NCI-H524 (cell line): ENCODE data around the gene GLI1.
"Not testable (repeated sequence)": the region's sequence is repeated elsewhere in the genome, so short reads cannot be mapped to it uniquely, and the experiment has no call there.

ENCODE experiments used
- DNase-seq, 2 experiments: peaks; one replicate each; lab custom pipeline; 2025; lab: John Stamatoyannopoulos, UW

GLI1 gene

DNA sequence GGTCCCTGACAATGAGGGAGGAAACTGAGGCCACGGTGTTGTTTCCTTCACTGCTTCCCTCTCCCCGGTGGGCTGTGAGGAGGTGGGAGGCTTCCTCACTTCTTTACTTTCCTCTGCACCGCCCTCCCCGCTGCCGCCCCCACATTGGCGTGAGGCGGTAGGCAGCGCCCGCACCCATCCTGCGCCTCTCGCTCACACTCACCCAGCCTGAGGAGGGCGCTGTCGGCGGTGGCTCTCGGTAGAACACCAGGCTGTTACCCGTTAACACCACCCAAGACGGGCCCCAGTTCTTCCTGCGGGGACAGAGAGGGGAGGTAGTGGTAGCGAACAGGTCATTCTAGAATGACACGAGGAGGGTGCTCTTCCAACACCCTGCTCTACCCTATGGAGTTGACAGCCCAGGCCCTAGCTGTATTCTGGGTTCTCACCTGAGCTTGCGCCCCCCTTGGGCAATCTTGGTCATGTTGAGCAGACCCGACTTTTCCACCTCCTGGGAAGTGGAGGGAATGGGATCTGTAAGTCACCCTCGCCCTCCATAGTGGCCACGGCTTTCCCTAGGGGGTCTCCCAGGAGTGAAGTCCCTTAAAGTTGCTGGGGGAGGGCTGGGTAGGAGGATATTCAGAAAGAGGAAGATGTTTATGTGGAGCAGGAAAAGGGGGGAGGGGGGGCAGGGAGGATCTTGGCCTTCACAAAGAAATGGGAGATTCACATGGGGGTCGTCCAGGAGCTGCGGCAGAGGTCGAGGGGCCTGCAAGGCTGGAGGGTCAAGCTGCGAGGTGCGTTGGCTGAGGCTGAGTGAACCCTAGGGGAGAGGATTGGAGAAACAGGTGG lies 16.8 kb downstream of the GLI1 start:
- DNase-seq: no peak

DNA sequence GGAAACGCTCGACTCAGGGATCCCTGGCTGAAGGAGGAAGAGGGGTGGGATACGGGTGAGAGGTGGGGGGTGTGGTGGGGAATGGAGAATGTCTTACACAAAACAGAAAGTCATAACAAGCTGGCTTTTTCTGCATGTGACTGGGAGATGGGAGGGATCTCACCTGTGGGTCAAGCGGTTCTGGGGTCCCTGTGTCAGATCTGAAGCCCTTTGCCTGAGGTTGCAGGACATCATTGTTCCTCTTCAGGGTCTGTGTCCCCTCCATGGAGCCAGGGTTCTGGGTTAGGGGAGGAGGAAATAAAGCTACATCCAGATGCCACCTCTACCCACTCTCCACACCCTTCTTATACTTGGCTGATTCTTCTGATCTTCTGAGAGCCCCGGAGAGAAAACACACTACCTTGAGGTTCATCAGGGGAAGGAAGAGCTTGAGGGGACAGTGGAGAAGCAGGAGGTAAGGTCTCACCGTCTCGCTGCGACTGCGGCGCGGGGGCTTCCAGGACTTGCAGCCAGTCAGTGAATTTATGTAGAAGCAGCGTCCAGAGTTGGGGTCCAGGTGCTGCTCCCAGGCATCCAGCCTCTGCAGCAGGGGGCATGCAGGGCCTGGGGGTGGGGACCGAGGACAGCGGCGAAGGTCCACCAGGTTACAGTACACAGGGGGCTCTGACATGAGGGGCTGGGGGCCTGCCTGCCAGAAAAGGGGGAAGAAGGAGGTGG lies 17.6 kb downstream of the GLI1 start:
- DNase-seq: no peak

DNA sequence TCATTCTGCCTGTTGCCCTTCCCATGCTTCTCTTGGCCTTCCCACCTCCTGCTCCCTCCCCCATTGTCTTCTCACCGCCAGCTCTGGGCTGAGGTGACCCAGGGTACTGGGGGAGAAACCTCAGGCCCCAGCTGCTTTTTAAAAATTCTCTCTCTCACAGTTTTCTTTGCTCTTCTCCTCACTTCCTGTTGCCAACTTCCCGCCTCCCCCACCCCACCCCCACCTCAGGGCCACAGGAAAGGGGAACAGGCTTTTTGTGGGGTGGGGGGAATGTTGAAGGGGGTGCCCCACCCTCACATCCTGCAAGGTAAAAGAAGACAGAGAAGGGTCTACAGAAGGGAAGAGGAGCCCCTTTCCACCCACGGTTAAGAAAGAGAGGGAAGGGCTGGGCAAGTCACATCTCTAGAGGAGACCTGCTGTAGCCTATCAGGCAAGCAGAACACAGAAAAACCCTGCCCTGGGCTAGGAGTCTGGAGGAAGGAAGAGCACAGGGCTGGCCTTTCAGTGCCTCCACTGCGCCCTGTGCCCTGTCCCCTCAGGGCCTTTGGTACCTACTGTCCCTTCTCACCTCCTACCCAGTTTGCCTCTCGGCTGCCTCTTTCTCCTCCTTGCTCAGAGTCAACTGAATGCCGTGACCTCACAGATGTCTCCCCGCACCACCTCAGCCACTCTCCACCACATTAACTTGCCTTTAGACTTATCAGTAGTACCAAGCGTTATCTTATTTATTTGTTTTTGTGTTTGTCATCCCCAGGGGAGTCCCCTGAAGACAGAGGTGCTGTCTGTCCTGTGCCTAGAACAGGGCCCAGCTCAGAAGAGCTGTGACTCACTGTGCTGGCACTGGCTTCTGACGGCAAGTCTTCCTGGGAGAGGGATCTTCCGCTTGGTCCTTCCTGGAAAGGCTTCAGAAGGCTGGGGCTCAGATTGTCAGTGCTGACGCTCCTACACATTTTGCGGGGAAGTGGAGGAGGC lies 18.4 kb downstream of the GLI1 start:
- no peak for DNase-seq

- DNase-seq: peak in 1 of 2 experiments; percentile 28
These were observed 19.4 kb downstream of the GLI1 start for GRCh38 chr12:57479043-57479375.

GRCh38 chr12:57479376-57480115 lies 20.0 kb downstream of the GLI1 start, which contains the start of gene ARHGAP9:
Gene ARHGAP9, minus strand, starts transcription at chr12:57479866. Its CDS starts 460 bp downstream, at chr12:57479406.
- no peak for DNase-seq

DNA sequence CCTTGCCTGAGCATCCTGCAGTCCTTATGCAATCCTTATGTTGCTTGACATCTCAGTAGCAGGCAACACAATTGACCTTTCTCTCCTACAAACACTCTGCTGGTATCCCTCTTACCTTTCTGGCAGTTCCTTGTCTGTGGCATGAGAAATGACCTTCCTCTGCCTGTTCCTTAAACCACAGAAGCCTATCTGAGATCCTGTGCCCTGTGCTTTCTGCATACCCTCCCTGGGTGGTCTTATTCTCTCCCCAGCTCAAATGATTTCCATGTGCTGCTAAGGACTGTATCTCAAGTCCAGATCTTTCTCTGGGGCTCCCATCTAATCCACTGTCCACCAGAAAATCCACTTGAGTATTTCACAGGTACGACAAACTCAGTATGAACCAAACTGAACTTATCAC lies 22.1 kb downstream of the GLI1 start:
- no peak for DNase-seq

DNA sequence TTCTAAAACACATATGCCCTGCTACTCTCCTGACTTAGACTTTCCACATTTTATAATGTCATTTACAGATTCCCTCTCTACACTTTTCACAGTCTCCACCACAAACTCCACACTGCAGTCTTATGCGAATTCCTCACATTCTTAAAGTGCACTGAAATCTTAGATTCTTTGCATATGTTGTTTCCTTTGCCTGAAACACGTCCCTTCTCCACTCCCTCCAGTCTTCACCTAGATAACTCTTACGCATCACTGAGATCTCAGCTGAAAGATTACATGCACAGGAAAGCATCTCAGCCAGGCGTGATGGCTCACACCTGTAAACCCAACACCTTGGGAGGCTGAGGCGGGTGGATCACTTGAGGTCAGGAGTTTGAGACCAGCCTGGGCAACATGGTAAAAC lies 23.9 kb downstream of the GLI1 start:
- no peak for DNase-seq

- peak in 1 of 2 experiments; percentile 11 for DNase-seq
These were observed 26.1 kb downstream of the GLI1 start for GRCh38 chr12:57485695-57486094.

- DNase-seq: peak in 1 of 2 experiments; percentile 21
These were observed 27.5 kb downstream of the GLI1 start for GRCh38 chr12:57487055-57487596.

DNA sequence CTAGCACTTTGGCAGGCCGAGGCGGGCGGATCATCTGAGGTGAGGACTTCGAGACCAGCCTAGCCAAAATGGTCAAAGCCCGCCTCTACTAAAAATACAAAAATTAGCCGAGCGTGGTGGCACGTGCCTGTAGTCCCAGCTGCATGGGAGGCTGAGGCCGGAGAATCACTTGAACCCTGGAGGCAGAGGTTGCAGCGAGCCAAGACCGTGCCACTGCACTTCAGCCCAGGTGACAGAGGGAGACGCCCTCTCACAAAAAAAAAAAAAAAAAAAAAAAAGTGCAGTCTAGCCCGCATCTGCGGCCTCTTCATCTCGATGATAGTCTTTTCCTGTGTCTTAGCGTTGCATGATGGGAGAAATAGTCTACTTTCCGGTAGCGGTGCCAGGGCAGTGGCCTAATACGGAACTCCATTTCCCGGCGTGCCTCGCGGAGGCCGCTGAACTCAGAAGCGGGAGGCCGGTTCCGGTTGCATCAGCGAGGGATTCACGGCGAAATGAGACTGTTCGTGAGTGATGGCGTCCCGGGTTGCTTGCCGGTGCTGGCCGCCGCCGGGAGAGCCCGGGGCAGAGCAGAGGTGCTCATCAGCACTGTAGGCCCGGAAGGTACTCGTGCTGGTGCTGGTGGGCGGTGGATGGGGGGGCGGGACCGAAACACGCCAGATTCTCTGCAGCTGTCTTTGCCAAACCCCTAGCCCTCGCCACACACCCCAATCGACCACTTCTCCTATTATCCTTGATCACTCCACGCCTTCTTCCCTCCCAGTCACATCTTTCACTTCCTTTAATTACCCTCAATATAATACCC lies 28.2 kb downstream of the GLI1 start, which contains the start of gene MARS1:
MARS1 (plus strand) TSS at position 472 of the 805 bp plus-strand sequence; CDS start at position 495, 23 bp downstream.
- peak; percentile 94 to 96 for DNase-seq

DNA sequence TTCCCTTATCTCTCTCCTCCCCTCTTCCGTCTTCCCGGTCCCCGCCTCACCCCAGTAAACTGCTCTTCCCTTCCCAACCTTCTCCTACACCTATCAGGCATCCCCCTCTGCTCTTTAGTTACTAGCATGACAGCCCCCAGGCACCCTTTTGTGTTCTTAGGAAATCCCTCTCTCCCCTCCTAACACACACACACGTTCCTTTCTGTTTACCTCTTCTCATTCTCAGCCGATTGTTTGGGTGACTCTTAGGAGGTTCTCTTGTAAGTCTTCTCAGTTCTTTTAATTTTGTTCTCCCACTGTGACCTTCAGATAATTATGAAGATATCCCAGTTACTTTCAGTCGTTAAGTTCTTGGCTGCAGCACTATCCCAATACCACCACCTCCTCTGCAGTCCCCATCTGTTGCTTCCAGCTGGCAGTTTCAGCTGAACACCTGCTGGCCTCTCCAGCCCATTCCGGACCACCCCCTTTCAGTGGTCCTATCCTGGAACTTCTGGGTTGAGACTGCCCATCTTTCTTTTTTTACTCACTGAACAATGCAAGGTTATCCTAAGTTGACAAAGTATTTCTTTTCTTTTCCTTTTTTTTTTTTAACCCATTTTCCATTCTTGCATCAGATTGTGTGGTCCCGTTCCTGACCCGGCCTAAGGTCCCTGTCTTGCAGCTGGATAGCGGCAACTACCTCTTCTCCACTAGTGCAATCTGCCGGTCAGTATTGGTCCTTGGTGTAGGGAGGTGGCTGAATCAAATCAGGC lies 29.0 kb downstream of the GLI1 start:
- peak; percentile 31 to 71 for DNase-seq

GRCh38 chr12:57489157-57489641 lies 29.6 kb downstream of the GLI1 start:
- DNase-seq: no peak

DNA sequence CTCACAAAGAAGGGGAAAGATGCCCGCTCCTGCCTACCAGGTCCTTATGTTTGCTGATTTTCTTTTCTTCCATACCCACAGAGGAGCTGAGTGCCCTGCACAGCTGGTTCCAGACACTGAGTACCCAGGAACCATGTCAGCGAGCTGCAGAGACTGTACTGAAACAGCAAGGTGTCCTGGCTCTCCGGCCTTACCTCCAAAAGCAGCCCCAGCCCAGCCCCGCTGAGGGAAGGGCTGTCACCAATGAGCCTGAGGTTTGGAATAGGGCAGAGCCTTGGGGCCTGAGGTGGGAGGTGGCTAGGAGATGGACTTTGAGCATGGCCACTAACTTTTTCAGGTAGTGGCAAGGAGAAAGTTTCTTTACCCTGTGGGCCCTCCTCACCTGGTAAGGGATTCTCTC lies 30.5 kb downstream of the GLI1 start:
- no peak for DNase-seq

- peak in 1 of 2 experiments; percentile 18 for DNase-seq
These were observed 32.1 kb downstream of the GLI1 start for GRCh38 chr12:57491393-57492280.

DNA sequence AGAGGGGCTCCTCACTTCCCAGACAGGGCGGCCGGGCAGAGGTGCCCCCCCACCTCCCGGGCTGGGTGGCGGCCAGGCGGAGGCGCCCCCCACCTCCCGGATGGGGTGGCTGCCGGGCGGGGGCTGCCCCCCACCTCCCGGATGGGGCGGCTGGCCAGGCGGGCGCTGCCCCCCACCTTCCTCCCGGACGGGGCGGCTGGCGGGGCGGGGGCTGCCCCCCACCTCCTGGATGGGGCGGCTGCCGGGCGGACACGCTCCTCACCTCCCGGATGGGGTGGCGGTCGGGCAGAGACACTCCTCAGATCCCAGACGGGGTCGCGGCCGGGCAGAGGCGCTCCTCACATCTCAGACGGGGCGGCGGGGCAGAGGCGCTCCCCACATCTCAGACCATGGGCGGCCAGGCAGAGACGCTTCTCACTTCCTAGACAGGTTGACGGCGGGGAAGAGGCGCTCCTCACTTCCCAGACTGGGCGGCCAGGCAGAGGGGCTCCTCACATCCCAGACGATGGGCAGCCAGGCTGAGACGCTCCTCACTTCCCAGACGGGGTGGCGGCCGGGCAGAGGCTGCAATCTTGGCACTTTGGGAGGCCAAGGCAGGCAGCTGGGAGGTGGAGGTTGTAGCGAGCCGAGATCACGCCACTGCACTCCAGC lies 35.6 kb downstream of the GLI1 start:
- not testable (repeated sequence) for DNase-seq

DNA sequence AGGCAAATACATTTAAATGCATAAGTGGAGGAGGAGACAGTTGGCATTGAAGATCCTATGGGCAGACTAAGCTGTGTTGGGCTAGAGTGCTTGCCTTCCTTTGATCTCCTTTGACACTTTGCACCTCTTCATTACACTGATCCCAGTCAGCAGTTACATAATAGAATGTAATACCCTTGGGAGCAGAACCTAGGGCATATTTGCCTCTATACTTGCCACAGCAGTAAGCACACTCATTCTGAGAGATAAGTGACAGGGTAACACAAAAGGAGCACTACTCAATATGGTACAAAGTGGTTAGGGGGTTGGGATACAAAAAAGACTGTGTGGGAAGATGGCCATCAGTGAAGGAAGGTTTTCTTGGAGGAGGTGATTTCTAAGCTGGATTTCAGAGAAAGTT lies 37.2 kb downstream of the GLI1 start:
- DNase-seq: no peak
